Stomach (tissue), 4 donors: ENCODE measurements around the gene CCBE1.

Source experiments
- EP300 ChIP-seq: sonication (generic); formaldehyde crosslinking; IDR thresholded peaks from one replicate; pipeline ENCODE4 v1.6.1; 2017; ENCODE audit warnings: antibody characterized with exemption
- POLR2A ChIP-seq, 4 donors: fragments of 450-650 bp; IDR thresholded peaks; one replicate each; pipeline ENCODE4 v1.6.1; 2016; ENCODE audit warnings: antibody characterized with exemption in 4 of 4, control low read depth in 2 of 4, mild to moderate bottlenecking in 1 of 4, moderate library complexity in 1 of 4
- POLR2AphosphoS5 ChIP-seq, 3 donors: sonication (generic); formaldehyde crosslinking; IDR thresholded peaks; one replicate each; pipeline ENCODE4 v1.6.1; 2016; ENCODE audit warnings: antibody characterized with exemption in 3 of 3
- TF ChIP-seq, protein P1 (sequence below), 7 experiments: fragments of 450-650 bp in 4 of 7; fragments of 200-600 bp in 3 of 7; sonication (generic) in 3 of 7; IDR thresholded peaks; one replicate each; pipeline ENCODE4 v1.5.1; 2016 to 2019; ENCODE audit warnings: antibody characterized with exemption in 7 of 7, control low read depth in 2 of 7, mild to moderate bottlenecking in 1 of 7

- TF ChIP-seq POLR2A (IDR thresholded peaks at IDR 0.05) = no peak
- TF ChIP-seq, protein P1, sequence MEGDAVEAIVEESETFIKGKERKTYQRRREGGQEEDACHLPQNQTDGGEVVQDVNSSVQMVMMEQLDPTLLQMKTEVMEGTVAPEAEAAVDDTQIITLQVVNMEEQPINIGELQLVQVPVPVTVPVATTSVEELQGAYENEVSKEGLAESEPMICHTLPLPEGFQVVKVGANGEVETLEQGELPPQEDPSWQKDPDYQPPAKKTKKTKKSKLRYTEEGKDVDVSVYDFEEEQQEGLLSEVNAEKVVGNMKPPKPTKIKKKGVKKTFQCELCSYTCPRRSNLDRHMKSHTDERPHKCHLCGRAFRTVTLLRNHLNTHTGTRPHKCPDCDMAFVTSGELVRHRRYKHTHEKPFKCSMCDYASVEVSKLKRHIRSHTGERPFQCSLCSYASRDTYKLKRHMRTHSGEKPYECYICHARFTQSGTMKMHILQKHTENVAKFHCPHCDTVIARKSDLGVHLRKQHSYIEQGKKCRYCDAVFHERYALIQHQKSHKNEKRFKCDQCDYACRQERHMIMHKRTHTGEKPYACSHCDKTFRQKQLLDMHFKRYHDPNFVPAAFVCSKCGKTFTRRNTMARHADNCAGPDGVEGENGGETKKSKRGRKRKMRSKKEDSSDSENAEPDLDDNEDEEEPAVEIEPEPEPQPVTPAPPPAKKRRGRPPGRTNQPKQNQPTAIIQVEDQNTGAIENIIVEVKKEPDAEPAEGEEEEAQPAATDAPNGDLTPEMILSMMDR (IDR thresholded peaks at IDR 0.05) = no peak
- no peak for TF ChIP-seq EP300
- no peak for TF ChIP-seq POLR2AphosphoS5 (IDR thresholded peaks at IDR 0.05)
These were observed 40.6 kb upstream of the CCBE1 start for GRCh38 chr18:59737776-59738300.
